ENCODE results near the gene LLGL1.

Gene LLGL1

GRCh38 chr17:18185832-18186626 lies 39.4 kb upstream of the LLGL1 start:
- peak overlapping the region; percentile 79 for H3K4me2 ChIP-seq (ENCODE audit: low read depth, low read length, poor library complexity, severe bottlenecking)
- H4K20me1 ChIP-seq (ENCODE audit: low read depth, low read length): peaks cover 27% of the 10 kb centered on the region
- H3K36me3 ChIP-seq (ENCODE audit: low read length): 0 out of 2 replicates have a peak, but pooled peaks cover 3% of the 10 kb centered on the region
- no peaks in the 10 kb centered on the region for H3F3A ChIP-seq (ENCODE audit: insufficient read depth)
- 0 out of 2 replicates have a peak overlapping the region, but pooled peaks have one; percentile 0 for H3K27ac ChIP-seq (ENCODE audit: low read depth, low read length)
- H3K27me3 ChIP-seq (ENCODE audit: low read length): no peaks in the 10 kb centered on the region
- H2AFZ ChIP-seq (ENCODE audit: low read depth, low read length, severe bottlenecking): no peak overlapping the region
- H3K9ac ChIP-seq (ENCODE audit: low read length): peak overlapping the region; percentile 88
- peak overlapping the region; percentile 90 for H3K4me3 ChIP-seq (ENCODE audit: insufficient read depth, low read length, poor library complexity, severe bottlenecking)
- no peaks in the 10 kb centered on the region for H3K9me2 ChIP-seq (replicated peaks; ENCODE audit: insufficient read depth, low read length)
- no peaks in the 10 kb centered on the region for H3K9me3 ChIP-seq (ENCODE audit: insufficient read depth, low read length)
- TF ChIP-seq EZH2phosphoT487 (conservative IDR thresholded peaks at IDR 0.05; ENCODE audit: low read length): no peak
- TF ChIP-seq, protein P1, sequence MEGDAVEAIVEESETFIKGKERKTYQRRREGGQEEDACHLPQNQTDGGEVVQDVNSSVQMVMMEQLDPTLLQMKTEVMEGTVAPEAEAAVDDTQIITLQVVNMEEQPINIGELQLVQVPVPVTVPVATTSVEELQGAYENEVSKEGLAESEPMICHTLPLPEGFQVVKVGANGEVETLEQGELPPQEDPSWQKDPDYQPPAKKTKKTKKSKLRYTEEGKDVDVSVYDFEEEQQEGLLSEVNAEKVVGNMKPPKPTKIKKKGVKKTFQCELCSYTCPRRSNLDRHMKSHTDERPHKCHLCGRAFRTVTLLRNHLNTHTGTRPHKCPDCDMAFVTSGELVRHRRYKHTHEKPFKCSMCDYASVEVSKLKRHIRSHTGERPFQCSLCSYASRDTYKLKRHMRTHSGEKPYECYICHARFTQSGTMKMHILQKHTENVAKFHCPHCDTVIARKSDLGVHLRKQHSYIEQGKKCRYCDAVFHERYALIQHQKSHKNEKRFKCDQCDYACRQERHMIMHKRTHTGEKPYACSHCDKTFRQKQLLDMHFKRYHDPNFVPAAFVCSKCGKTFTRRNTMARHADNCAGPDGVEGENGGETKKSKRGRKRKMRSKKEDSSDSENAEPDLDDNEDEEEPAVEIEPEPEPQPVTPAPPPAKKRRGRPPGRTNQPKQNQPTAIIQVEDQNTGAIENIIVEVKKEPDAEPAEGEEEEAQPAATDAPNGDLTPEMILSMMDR (IDR thresholded peaks at IDR 0.05; ENCODE audit: insufficient read depth, low read length, poor library complexity, severe bottlenecking): no peak
- peaks cover 66% of the 10 kb centered on the region for H3K79me2 ChIP-seq (ENCODE audit: insufficient read depth, low read length)

GRCh38 chr17:18186627-18186982 lies 38.8 kb upstream of the LLGL1 start:
- TF ChIP-seq EZH2phosphoT487 (conservative IDR thresholded peaks at IDR 0.05; ENCODE audit: low read length): no peak
- TF ChIP-seq, protein P1 (IDR thresholded peaks at IDR 0.05; ENCODE audit: insufficient read depth, low read length, poor library complexity, severe bottlenecking): no peak
- Histone ChIP-seq H4K20me1 (ENCODE audit: low read depth, low read length) (peaks cover 27% of the 10 kb centered on the region), H3K36me3 (ENCODE audit: low read length) (0 out of 2 replicates have a peak, but pooled peaks cover 3% of the 10 kb centered on the region), H3K4me2 (ENCODE audit: low read depth, low read length, poor library complexity, severe bottlenecking) (peak overlapping the region; percentile 79), H3F3A (ENCODE audit: insufficient read depth) (no peaks in the 10 kb centered on the region), H3K9me3 (ENCODE audit: insufficient read depth, low read length) (no peaks in the 10 kb centered on the region), H3K9ac (ENCODE audit: low read length) (peak overlapping the region; percentile 88), H2AFZ (ENCODE audit: low read depth, low read length, severe bottlenecking) (no peak overlapping the region), H3K27me3 (ENCODE audit: low read length) (no peaks in the 10 kb centered on the region), H3K79me2 (ENCODE audit: insufficient read depth, low read length) (peaks cover 72% of the 10 kb centered on the region), H3K4me3 (ENCODE audit: insufficient read depth, low read length, poor library complexity, severe bottlenecking) (peak overlapping the region; percentile 90), H3K9me2 (replicated peaks; ENCODE audit: insufficient read depth, low read length) (no peaks in the 10 kb centered on the region), H3K27ac (ENCODE audit: low read depth, low read length) (0 out of 2 replicates have a peak overlapping the region, but pooled peaks have one; percentile 0)

DNA sequence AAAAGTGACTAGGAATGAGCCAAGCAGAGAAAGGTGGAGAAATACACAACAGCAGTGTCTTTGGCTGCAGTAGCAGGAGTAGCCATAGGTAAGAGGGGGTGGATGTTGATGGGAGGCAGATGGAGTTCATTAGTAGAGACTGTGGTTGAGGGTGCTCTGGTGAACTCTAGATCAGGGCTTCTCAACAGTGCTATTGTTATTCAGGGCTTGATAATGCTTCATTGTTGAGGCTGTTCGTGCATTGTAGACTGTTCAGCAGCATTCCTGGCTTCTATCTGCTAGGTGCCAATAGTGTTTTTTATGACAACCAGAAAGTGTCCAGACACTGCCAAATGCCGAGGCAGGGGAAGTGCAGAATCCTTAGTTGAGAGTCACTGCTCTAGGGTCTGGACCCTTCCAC lies 38.2 kb upstream of the LLGL1 start:
- peaks cover 27% of the 10 kb centered on the region for H4K20me1 ChIP-seq (ENCODE audit: low read depth, low read length)
- H3K27ac ChIP-seq (ENCODE audit: low read depth, low read length): no peak overlapping the region
- 0 out of 2 replicates have a peak, but pooled peaks cover 3% of the 10 kb centered on the region for H3K36me3 ChIP-seq (ENCODE audit: low read length)
- peak overlapping the region; percentile 79 for H3K4me2 ChIP-seq (ENCODE audit: low read depth, low read length, poor library complexity, severe bottlenecking)
- TF ChIP-seq EZH2phosphoT487 (conservative IDR thresholded peaks at IDR 0.05; ENCODE audit: low read length): no peak
- TF ChIP-seq, protein P1 (IDR thresholded peaks at IDR 0.05; ENCODE audit: insufficient read depth, low read length, poor library complexity, severe bottlenecking): no peak
- peak overlapping the region; percentile 90 for H3K4me3 ChIP-seq (ENCODE audit: insufficient read depth, low read length, poor library complexity, severe bottlenecking)
- H3K9me2 ChIP-seq (replicated peaks; ENCODE audit: insufficient read depth, low read length): no peaks in the 10 kb centered on the region
- H2AFZ ChIP-seq (ENCODE audit: low read depth, low read length, severe bottlenecking): no peak overlapping the region
- no peaks in the 10 kb centered on the region for H3K27me3 ChIP-seq (ENCODE audit: low read length)
- no peaks in the 10 kb centered on the region for H3F3A ChIP-seq (ENCODE audit: insufficient read depth)
- peaks cover 78% of the 10 kb centered on the region for H3K79me2 ChIP-seq (ENCODE audit: insufficient read depth, low read length)
- no peaks in the 10 kb centered on the region for H3K9me3 ChIP-seq (ENCODE audit: insufficient read depth, low read length)
- peak overlapping the region; percentile 88 for H3K9ac ChIP-seq (ENCODE audit: low read length)

Measured in SU-DHL-6 (cell line).